Hepatic stellate cell (primary cell): ENCODE results near the gene PCF11.

Experiments used
- DNase-seq: peaks from one replicate; pipeline ENCODE4 v3.0.0; 2011; ENCODE audit warnings: low spot score

The PCF11 gene

GRCh38 chr11:83156144-83156995, 561 bp upstream of the PCF11 start:
- DNase-seq: peak; percentile 97

- peak; percentile 47 for DNase-seq
Measured at GRCh38 chr11:83157594-83158356, 844 bp downstream of the PCF11 start.

- no peak for DNase-seq
Measured at GRCh38 chr11:83158357-83158786, 1.4 kb downstream of the PCF11 start.

GRCh38 chr11:83158965-83159901, 2.3 kb downstream of the PCF11 start:
- no peak for DNase-seq

- DNase-seq: peak; percentile 8
Measured at GRCh38 chr11:83159902-83160865, 3.3 kb downstream of the PCF11 start.

GRCh38 chr11:83161610-83162199, 4.8 kb downstream of the PCF11 start:
- DNase-seq: no peak

GRCh38 chr11:83162377-83162776, 5.4 kb downstream of the PCF11 start:
- peak; percentile 18 for DNase-seq

- DNase-seq: no peak
Measured at GRCh38 chr11:83166193-83166866, 9.4 kb downstream of the PCF11 start.

- no peak for DNase-seq
Measured at GRCh38 chr11:83168756-83169155, 11.8 kb downstream of the PCF11 start.

GRCh38 chr11:83170865-83171264, 13.9 kb downstream of the PCF11 start:
- DNase-seq: no peak

GRCh38 chr11:83172551-83172950, 15.6 kb downstream of the PCF11 start:
- DNase-seq: no peak

GRCh38 chr11:83174008-83174407, 17.1 kb downstream of the PCF11 start:
- DNase-seq: no peak

- DNase-seq: no peak
Measured at GRCh38 chr11:83175815-83176214, 18.9 kb downstream of the PCF11 start.

GRCh38 chr11:83181815-83182214, 24.9 kb downstream of the PCF11 start:
- no peak for DNase-seq

GRCh38 chr11:83185767-83186166, 28.8 kb downstream of the PCF11 start:
- no peak for DNase-seq

- DNase-seq: no peak
Measured at GRCh38 chr11:83187465-83187864, 30.5 kb downstream of the PCF11 start.

- DNase-seq: no peak
Measured at GRCh38 chr11:83191491-83191890, 34.6 kb downstream of the PCF11 start.

- no peak for DNase-seq
Measured at GRCh38 chr11:83191986-83192385, 35.1 kb downstream of the PCF11 start.

GRCh38 chr11:83192606-83193245, 35.8 kb downstream of the PCF11 start:
- DNase-seq: no peak
